Cardiac muscle cell (in vitro differentiated cells and primary cell): Measurements from ENCODE around the gene UROC1. TPM values are rescaled to one million over a fixed set of nuclear protein-coding genes. Genes with fewer than 3 reads are reported as not detected.

Source experiments
- DNase-seq, 2 donors: peaks; one replicate each; pipeline versions ENCODE4 v3.0.0 to v3.0.0-alpha.2; 2010 to 2017; ENCODE audit warnings: low read depth in 1 of 2, low spot score in 1 of 2
- H3K27ac ChIP-seq: fragments of 200-600 bp; sonication (generic); 2 replicates; pipeline ENCODE4 v1.5.1; 2016
- H3K27me3 ChIP-seq: fragments of 200-600 bp; sonication (generic); 2 replicates; pipeline ENCODE4 v1.6.0; 2016; ENCODE audit warnings: control low read depth
- H3K36me3 ChIP-seq: fragments of 200-600 bp; sonication (generic); 2 replicates; pipeline ENCODE4 v1.5.1; 2016; ENCODE audit warnings: control low read depth
- H3K4me1 ChIP-seq: fragments of 200-600 bp; sonication (generic); 2 replicates; pipeline ENCODE4 v1.8.1; 2017; ENCODE audit warnings: low read depth, mild to moderate bottlenecking, mixed run types
- H3K4me3 ChIP-seq: fragments of 200-600 bp; sonication (generic); 2 replicates; pipeline ENCODE4 v1.5.1; 2016; ENCODE audit warnings: mild to moderate bottlenecking
- H3K9me3 ChIP-seq: fragments of 200-600 bp; sonication (generic); 2 replicates; pipeline ENCODE4 v1.5.1; 2017; ENCODE audit warnings: low read depth, mild to moderate bottlenecking, control low read depth
- polyA plus RNA-seq: library from polyadenylated mRNA; unstranded; fragments of >200 nt; fragmentation: Nextera tagmentation; extraction: Ambion mirVana; gene quantifications from 2 replicates; pipeline ENCODE4 v1.2.1, GENCODE V29; 2016
- total RNA-seq: library from RNA; depleted of rRNA; stranded (reverse); fragments of >200 nt; gene quantifications from 2 replicates; pipeline ENCODE4 v1.2.3, GENCODE V29; 2016
- TF ChIP-seq, protein P1 (sequence below): IDR thresholded peaks from 2 replicates; pipeline ENCODE4 v1.5.1; 2012; ENCODE audit warnings: low read depth, mild to moderate bottlenecking, low read length

UROC1 gene
- total and polyA plus RNA-seq, 2 experiments from 2014 or later: not detected

DNA sequence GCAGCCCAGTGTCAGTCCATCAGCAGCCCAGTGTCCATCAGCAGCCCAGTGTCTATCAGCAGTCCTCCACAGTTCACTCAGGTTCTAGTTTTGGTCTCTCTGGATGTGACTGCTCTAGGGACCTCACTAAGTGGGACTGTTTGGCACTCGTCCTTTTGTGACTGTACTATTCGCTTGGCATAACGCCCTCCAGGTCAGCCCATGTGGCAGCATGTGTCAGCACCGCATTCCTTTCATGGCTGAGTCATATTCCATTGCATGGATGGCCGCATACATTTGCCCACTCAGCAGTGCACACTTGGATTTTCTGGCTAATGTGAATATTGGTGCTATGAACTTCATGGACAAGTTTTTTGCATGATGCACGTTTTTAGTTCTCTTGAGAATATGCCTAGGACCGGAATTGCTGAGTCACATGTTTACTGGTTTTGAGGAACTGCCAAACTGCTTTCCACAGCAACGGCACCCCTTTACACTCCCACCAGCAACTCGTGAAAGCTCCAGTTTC lies 22.8 kb upstream of the UROC1 start:
- H3K27ac ChIP-seq: no peak overlapping the region
- H3K4me3 ChIP-seq: no peak overlapping the region
- H3K27me3 ChIP-seq: peaks cover 9% of the 10 kb centered on the region
- no peaks in the 10 kb centered on the region for H3K4me1 ChIP-seq
- no peaks in the 10 kb centered on the region for H3K9me3 ChIP-seq
- peak in 1 of 2 donors; percentile 87 for DNase-seq
- no peaks in the 10 kb centered on the region for H3K36me3 ChIP-seq
- TF ChIP-seq, protein P1, sequence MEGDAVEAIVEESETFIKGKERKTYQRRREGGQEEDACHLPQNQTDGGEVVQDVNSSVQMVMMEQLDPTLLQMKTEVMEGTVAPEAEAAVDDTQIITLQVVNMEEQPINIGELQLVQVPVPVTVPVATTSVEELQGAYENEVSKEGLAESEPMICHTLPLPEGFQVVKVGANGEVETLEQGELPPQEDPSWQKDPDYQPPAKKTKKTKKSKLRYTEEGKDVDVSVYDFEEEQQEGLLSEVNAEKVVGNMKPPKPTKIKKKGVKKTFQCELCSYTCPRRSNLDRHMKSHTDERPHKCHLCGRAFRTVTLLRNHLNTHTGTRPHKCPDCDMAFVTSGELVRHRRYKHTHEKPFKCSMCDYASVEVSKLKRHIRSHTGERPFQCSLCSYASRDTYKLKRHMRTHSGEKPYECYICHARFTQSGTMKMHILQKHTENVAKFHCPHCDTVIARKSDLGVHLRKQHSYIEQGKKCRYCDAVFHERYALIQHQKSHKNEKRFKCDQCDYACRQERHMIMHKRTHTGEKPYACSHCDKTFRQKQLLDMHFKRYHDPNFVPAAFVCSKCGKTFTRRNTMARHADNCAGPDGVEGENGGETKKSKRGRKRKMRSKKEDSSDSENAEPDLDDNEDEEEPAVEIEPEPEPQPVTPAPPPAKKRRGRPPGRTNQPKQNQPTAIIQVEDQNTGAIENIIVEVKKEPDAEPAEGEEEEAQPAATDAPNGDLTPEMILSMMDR: no peak

DNA sequence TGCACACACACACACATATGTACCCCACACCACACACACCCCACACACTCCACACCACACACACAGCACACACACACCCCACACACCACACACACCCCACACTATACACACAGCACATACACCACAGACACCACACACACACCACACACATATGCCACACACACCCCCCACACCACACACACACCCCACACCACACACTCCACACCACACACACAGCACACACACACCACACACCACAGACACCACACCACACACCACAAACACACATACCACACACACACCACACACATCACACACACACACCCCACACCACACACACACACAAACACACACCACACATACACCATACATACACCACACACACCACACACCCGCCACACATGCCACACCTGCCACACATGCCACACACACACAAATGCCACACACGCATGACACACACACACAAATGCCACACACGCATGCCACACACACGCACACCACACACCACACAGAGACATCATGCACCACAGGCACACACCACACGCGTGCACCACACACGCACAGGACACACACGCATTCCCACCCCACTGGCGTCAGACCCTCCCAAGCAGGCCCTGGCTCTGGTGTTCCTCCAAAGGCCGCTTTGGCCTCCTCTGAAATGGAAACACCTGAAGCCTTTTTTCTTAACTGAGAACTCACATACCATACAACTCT lies 22.1 kb upstream of the UROC1 start:
- TF ChIP-seq, protein P1: no peak
- H3K9me3 ChIP-seq: no peaks in the 10 kb centered on the region

DNA sequence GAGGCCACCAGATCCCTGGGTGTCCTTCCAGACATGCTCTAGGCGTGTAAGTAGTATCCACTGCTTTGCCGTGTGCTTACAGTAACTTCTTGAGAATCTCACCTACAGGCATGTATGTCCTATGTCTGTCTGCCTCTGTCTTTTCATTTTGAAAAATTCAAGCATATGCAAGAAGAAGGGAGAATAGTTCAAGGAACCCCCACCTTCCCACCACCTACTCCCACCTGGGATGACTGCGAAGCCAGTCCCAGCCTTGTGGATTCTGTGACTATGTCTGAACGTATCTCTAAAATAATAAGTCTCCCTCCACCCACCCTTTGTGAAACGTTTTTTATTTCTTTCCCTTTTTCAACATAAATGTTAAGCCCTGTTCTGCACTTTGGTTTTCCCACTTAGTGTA lies 21.4 kb upstream of the UROC1 start:
- TF ChIP-seq, protein P1: no peak
- Histone ChIP-seq H3K4me1 (no peaks in the 10 kb centered on the region), H3K27me3 (peaks cover 15% of the 10 kb centered on the region), H3K9me3 (no peaks in the 10 kb centered on the region), H3K36me3 (no peaks in the 10 kb centered on the region), H3K4me3 (no peak overlapping the region), H3K27ac (no peak overlapping the region)
- DNase-seq: no peak

More for the DNA sequence above, 22.1 kb upstream of the UROC1 start:
- no peaks in the 10 kb centered on the region for H3K36me3 ChIP-seq
- H3K27me3 ChIP-seq: peaks cover 12% of the 10 kb centered on the region
- no peaks in the 10 kb centered on the region for H3K4me1 ChIP-seq
- H3K4me3 ChIP-seq: no peak overlapping the region
- no peak overlapping the region for H3K27ac ChIP-seq
- no peak for DNase-seq

DNA sequence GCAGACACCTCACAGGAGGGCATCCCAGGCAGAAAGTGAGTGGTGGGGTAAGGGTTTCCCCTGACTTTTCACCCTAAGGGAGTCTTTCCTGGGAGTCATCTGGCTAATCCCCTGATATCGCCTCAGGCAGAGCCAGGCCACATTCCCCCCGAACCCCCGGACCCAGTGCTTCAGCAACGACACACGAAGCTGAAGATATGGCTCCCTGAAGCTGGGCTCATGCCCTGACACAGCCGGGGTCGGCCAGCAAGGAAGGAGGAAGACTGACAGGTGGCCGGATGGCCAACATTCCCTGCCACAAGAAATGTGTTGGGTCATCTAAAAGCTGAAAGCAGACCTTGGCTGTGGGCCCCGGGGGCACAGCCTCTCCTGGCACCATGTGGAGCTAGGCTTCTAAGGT lies 20.7 kb upstream of the UROC1 start:
- H3K27ac ChIP-seq: no peak overlapping the region
- no peaks in the 10 kb centered on the region for H3K36me3 ChIP-seq
- TF ChIP-seq, protein P1: no peak
- H3K4me1 ChIP-seq: no peaks in the 10 kb centered on the region
- H3K4me3 ChIP-seq: no peak overlapping the region
- H3K27me3 ChIP-seq: peaks cover 20% of the 10 kb centered on the region
- DNase-seq: no peak
- H3K9me3 ChIP-seq: no peaks in the 10 kb centered on the region

DNA sequence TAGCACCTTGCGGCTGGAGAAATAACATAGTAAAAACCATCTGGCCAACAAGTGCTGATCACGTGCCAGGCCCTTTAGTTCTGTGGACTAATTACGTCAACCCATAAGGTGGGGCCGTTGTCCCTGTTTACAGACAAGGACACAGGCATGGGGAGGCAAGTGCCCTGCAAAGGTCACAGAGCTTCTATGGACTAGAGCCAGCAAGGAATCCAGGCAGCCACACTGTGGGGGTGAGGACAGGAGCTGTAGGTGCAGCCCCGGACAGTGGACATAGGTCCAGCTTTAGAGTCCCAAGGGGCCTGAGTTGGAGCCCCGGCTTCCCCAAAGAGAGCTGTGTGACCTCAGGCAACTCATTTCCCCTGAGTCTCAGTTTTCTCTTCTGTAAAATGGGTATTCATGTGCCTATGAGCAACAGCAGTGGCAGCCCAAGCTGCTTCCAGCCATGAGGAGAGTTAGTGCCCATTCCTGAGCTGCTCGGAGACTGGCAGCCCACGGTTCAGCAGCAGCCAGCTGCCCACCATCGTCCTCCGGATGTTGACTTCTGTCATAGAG lies 20.2 kb upstream of the UROC1 start:
- Histone ChIP-seq H3K4me1 (no peaks in the 10 kb centered on the region), H3K27me3 (peaks cover 25% of the 10 kb centered on the region), H3K36me3 (no peaks in the 10 kb centered on the region), H3K4me3 (no peak overlapping the region), H3K9me3 (no peaks in the 10 kb centered on the region), H3K27ac (no peak overlapping the region)
- no peak for DNase-seq
- TF ChIP-seq, protein P1: no peak
